Testis (tissue), 2 donors: ENCODE results near the gene NEBL.

Source experiments
- POLR2A ChIP-seq: fragments of 450-650 bp; IDR thresholded peaks from one replicate; pipeline ENCODE4 v1.6.1; 2017; ENCODE audit warnings: antibody characterized with exemption, mild to moderate bottlenecking, moderate library complexity
- TF ChIP-seq, protein P1 (sequence below), 3 experiments: fragments of 450-650 bp in 2 of 3; fragments of 200-600 bp in 1 of 3; sonication (generic) in 1 of 3; IDR thresholded peaks; one replicate each; pipeline ENCODE4 v1.5.1; 2016 to 2019; ENCODE audit warnings: antibody characterized with exemption in 3 of 3, mild to moderate bottlenecking in 2 of 3, moderate library complexity in 1 of 3

DNA sequence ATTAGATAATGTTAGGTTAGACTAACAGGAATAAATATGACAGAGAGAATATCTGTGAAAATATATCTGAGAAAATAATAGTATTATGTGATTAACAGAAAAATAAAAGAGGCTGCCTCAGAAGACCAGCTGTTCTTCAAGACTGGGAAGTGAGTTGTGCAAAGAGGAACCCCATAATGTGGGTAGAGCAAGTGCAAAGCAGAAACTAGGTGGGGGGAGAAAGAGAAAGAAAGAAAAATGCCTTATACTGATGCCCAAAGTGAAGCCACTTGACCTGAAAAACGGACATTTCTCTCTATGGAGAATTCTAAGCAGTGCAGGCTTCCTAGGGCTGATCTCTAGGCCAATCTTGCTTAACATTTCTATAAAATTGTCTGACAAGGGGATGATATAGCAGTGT, 3.8 kb downstream of the NEBL start:
- TF ChIP-seq, protein P1, sequence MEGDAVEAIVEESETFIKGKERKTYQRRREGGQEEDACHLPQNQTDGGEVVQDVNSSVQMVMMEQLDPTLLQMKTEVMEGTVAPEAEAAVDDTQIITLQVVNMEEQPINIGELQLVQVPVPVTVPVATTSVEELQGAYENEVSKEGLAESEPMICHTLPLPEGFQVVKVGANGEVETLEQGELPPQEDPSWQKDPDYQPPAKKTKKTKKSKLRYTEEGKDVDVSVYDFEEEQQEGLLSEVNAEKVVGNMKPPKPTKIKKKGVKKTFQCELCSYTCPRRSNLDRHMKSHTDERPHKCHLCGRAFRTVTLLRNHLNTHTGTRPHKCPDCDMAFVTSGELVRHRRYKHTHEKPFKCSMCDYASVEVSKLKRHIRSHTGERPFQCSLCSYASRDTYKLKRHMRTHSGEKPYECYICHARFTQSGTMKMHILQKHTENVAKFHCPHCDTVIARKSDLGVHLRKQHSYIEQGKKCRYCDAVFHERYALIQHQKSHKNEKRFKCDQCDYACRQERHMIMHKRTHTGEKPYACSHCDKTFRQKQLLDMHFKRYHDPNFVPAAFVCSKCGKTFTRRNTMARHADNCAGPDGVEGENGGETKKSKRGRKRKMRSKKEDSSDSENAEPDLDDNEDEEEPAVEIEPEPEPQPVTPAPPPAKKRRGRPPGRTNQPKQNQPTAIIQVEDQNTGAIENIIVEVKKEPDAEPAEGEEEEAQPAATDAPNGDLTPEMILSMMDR (IDR thresholded peaks at IDR 0.05) = no peak
- no peak for TF ChIP-seq POLR2A
